Osteoblast (primary cell): ENCODE data around the gene TLL2. TPM values are rescaled to one million over a fixed set of nuclear protein-coding genes. Genes with fewer than 3 reads are reported as not detected.

Experiments
- DNase-seq: peaks from one replicate; pipeline ENCODE4 v3.0.0; 2011; ENCODE audit warnings: low spot score, mixed read lengths; ENCODE audit not compliant: insufficient read length; ENCODE audit errors: missing footprints
- H2AFZ ChIP-seq: 2 replicates; pipeline ENCODE4 v1.6.0; 2011; ENCODE audit warnings: mild to moderate bottlenecking, low read length
- H3K27ac ChIP-seq: 2 replicates; pipeline ENCODE4 v1.5.1; 2011; ENCODE audit warnings: mild to moderate bottlenecking, low read depth, low read length, moderate library complexity
- H3K27me3 ChIP-seq: 2 replicates; pipeline ENCODE4 v1.6.0; 2012; ENCODE audit warnings: mild to moderate bottlenecking, control low read depth, inconsistent platforms, low read length, moderate library complexity; ENCODE audit not compliant: insufficient read depth
- H3K36me3 ChIP-seq: 2 replicates; pipeline ENCODE4 v1.5.1; 2011; ENCODE audit warnings: mild to moderate bottlenecking, low read length, control low read depth, moderate library complexity; ENCODE audit not compliant: insufficient read depth
- H3K4me1 ChIP-seq: 2 replicates; pipeline ENCODE4 v1.5.1; 2011; ENCODE audit warnings: mild to moderate bottlenecking, low read length, control low read depth, moderate library complexity; ENCODE audit not compliant: insufficient read depth
- H3K4me2 ChIP-seq: 2 replicates; pipeline ENCODE4 v1.6.0; 2011; ENCODE audit warnings: mild to moderate bottlenecking, low read length; ENCODE audit not compliant: insufficient read depth
- H3K4me3 ChIP-seq: fragments of 200-600 bp; sonication (generic); 3 replicates; pipeline ENCODE4 v1.5.1; 2012; ENCODE audit warnings: mild to moderate bottlenecking, low read length, inconsistent platforms; ENCODE audit not compliant: insufficient read depth
- H3K79me2 ChIP-seq: 2 replicates; pipeline ENCODE4 v1.6.0; 2012; ENCODE audit warnings: mild to moderate bottlenecking, low read length, control low read depth, inconsistent platforms; ENCODE audit not compliant: insufficient read depth
- H3K9me3 ChIP-seq: 2 replicates; pipeline ENCODE4 v1.5.1; 2011; ENCODE audit warnings: low read depth, low read length, control low read depth
- H4K20me1 ChIP-seq: 2 replicates; pipeline ENCODE4 v1.6.0; 2012; ENCODE audit warnings: mild to moderate bottlenecking, low read length, control low read depth; ENCODE audit not compliant: insufficient read depth
- CTCF ChIP-seq: IDR thresholded peaks from 2 replicates; pipeline ENCODE4 v1.5.1; 2011; ENCODE audit warnings: mild to moderate bottlenecking, low read depth, low read length, moderate library complexity; ENCODE audit errors: extremely low read depth
- total RNA-seq: library from RNA; depleted of rRNA; stranded (reverse); fragments of >200 nt; gene quantifications from 2 replicates; pipeline ENCODE4 v1.2.3, GENCODE V29; 2012

Gene TLL2
- total RNA-seq, 1 donor, result 0.36 TPM

- H3K79me2 ChIP-seq, result no peaks in the 10 kb centered on the region
- H4K20me1 ChIP-seq, result no peaks in the 10 kb centered on the region
- no peak overlapping the region for H3K27ac ChIP-seq
- H3K9me3 ChIP-seq, result no peaks in the 10 kb centered on the region
- TF ChIP-seq CTCF, result no peak
- H3K36me3 ChIP-seq, result no peaks in the 10 kb centered on the region
- H3K27me3 ChIP-seq, result peaks cover 3% of the 10 kb centered on the region
- no peak overlapping the region for H3K4me3 ChIP-seq
- H2AFZ ChIP-seq, result no peak overlapping the region
- no peak for DNase-seq
- H3K4me1 ChIP-seq, result no peaks in the 10 kb centered on the region
- no peak overlapping the region for H3K4me2 ChIP-seq
Observed at GRCh38 chr10:96352027-96352426, 161.7 kb downstream of the TLL2 start.

- no peak overlapping the region for H2AFZ ChIP-seq
- no peaks in the 10 kb centered on the region for H3K36me3 ChIP-seq
- no peak for TF ChIP-seq CTCF
- no peak overlapping the region for H3K4me3 ChIP-seq
- no peak for DNase-seq
- H3K79me2 ChIP-seq, result no peaks in the 10 kb centered on the region
- no peak overlapping the region for H3K4me2 ChIP-seq
- no peaks in the 10 kb centered on the region for H4K20me1 ChIP-seq
- no peak overlapping the region for H3K27ac ChIP-seq
- H3K9me3 ChIP-seq, result no peaks in the 10 kb centered on the region
- no peaks in the 10 kb centered on the region for H3K27me3 ChIP-seq
- no peaks in the 10 kb centered on the region for H3K4me1 ChIP-seq
Observed at GRCh38 chr10:96346295-96346694, 167.4 kb downstream of the TLL2 start.

- Histone ChIP-seq H3K79me2 (no peaks in the 10 kb centered on the region), H3K9me3 (no peaks in the 10 kb centered on the region), H2AFZ (no peak overlapping the region), H3K36me3 (no peaks in the 10 kb centered on the region), H3K4me3 (no peak overlapping the region), H3K4me2 (no peak overlapping the region), H3K27ac (no peak overlapping the region), H3K27me3 (no peaks in the 10 kb centered on the region), H3K4me1 (no peaks in the 10 kb centered on the region), H4K20me1 (no peaks in the 10 kb centered on the region)
- DNase-seq, result no peak
- TF ChIP-seq CTCF, result no peak
Observed at GRCh38 chr10:96345222-96345621, 168.5 kb downstream of the TLL2 start.

- H3K79me2 ChIP-seq, result no peaks in the 10 kb centered on the region
- no peak for TF ChIP-seq CTCF
- H3K27me3 ChIP-seq, result no peaks in the 10 kb centered on the region
- DNase-seq, result no peak
- H3K27ac ChIP-seq, result no peak overlapping the region
- H3K9me3 ChIP-seq, result no peaks in the 10 kb centered on the region
- no peaks in the 10 kb centered on the region for H3K36me3 ChIP-seq
- no peaks in the 10 kb centered on the region for H3K4me1 ChIP-seq
- no peak overlapping the region for H3K4me2 ChIP-seq
- no peaks in the 10 kb centered on the region for H4K20me1 ChIP-seq
- no peak overlapping the region for H3K4me3 ChIP-seq
- H2AFZ ChIP-seq, result no peak overlapping the region
Observed at GRCh38 chr10:96344178-96344577, 169.5 kb downstream of the TLL2 start.
